A673 (cell line): ENCODE measurements around the gene MMP10.

Experiments
- EZH2 ChIP-seq: fragments of 200-600 bp; sonication (generic); IDR thresholded peaks from 2 replicates; pipeline ENCODE4 v1.6.1; 2017; ENCODE audit warnings: borderline replicate concordance, low read depth, mild to moderate bottlenecking, mixed read lengths, antibody characterized with exemption, low read length; ENCODE audit not compliant: poor library complexity, severe bottlenecking
- TF ChIP-seq, protein P1 (sequence below): fragments of 300-800, 200-600 bp; sonication (generic); conservative IDR thresholded peaks from 2 replicates; pipeline ENCODE4 v1.5.1; 2017; ENCODE audit warnings: low read depth, mild to moderate bottlenecking, antibody characterized with exemption, low read length, moderate library complexity, mixed read lengths

DNA sequence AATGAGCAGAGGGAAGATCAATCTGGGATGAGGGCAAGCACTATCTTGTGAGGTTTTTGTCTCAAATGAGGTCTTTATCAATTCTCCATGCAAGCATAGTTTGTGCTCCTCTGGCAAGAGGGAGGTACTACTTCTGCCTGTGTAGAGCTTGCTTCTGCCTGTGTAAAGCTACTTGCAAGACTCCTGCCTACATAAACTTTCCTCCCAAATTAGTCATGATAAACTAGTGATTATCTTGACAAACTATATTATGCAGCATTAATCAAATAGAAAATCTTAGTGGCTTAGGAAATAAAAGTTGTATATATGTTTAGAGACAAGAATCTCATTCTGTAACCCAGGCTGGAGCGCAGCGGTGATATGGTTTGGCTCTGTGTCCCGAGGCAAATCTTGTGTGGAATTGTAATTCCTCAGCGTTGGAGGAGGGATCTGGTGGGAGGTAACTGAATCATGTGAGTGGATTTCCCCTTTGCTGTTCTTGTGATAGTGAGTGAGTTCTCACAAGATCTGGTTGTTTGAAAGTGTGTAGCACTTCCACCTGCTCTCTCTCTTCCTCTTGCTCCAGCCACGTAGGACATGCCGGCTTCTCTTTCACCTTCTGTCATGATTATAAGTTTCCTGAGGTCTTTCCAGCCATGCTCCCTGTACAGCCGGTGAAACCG lies 8.0 kb upstream of the MMP10 start:
- TF ChIP-seq EZH2 = no peak
- TF ChIP-seq, protein P1, sequence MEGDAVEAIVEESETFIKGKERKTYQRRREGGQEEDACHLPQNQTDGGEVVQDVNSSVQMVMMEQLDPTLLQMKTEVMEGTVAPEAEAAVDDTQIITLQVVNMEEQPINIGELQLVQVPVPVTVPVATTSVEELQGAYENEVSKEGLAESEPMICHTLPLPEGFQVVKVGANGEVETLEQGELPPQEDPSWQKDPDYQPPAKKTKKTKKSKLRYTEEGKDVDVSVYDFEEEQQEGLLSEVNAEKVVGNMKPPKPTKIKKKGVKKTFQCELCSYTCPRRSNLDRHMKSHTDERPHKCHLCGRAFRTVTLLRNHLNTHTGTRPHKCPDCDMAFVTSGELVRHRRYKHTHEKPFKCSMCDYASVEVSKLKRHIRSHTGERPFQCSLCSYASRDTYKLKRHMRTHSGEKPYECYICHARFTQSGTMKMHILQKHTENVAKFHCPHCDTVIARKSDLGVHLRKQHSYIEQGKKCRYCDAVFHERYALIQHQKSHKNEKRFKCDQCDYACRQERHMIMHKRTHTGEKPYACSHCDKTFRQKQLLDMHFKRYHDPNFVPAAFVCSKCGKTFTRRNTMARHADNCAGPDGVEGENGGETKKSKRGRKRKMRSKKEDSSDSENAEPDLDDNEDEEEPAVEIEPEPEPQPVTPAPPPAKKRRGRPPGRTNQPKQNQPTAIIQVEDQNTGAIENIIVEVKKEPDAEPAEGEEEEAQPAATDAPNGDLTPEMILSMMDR = no peak
